GM19193 (cell line): ENCODE data around the gene TSPAN3.
A peak's percentile ranks its signal among the peaks of the same experiment; 100 is the strongest.

Experiments
- POLR2A ChIP-seq: IDR thresholded peaks from 4 replicates; pipeline ENCODE4 v1.6.1; 2011; ENCODE audit not compliant: insufficient read depth, insufficient read length; ENCODE audit errors: extremely low read depth

Gene TSPAN3

DNA sequence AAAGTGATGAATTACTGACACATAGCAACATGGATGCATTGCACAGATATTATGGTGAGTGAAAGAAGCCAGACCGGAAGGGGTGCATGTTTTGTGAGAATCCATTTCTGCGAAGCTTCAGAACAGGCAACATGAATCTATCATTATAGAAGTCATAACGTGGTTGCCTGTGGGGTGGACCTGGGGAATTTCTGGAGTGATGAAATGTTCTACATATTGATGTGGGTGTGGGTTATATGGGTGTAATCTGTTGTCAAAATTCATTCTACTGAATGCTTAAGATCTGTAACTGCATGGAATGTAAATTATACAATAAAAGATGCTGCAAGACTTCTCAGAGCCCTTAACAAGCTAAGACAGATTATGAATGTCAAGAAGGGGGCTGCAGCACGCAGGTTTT lies 25.2 kb upstream of the TSPAN3 start:
- TF ChIP-seq POLR2A, result no peak

DNA sequence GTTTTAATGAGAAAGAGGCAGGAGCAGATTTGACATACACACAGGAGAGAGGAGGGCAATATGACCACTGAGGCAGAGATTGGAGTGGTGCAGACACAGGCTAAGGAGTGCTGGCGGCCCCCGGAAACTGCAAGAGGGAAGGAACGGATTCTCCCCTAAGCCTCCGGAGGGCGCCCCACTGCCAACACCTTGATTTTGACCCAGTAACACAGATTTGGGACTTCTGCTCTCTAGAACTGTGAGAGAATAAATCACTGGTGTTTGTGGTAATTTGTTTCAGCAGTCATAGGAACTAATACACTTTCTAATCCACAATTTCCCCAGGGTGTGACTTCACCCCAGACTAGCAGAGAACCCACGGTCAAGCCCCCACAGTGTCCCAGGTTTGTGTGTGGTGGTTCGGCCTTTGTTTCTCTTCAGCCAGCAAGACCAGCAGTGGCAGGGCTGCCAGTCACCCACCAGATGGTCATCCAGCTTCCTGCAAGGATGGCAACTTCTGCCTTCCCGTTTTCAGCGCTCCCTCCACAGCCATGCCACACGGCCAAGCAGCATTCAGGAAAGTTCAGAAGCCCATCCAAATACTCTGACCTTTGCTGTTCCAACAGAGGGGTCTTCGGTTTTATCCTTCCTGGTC lies 23.6 kb upstream of the TSPAN3 start:
- TF ChIP-seq POLR2A, result no peak

DNA sequence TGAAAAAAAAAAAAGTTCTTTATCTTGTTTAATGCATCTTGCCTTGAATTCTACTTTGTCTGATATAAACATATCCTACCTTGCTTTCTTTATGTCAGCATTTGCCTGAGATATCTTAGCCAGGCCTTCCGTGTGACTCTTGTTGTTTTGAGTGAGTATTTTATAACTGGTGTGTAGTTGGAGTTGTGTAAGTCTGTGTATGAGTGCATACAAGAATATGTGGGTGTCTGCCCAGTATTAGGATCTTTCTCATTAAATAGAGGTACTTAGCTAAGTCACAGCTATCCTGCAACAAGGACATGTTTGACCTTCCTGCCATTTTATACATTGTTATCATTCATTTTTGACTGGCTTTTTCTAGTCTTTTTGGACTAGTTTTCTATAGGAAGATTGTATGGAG lies 22.5 kb upstream of the TSPAN3 start:
- TF ChIP-seq POLR2A, result no peak

DNA sequence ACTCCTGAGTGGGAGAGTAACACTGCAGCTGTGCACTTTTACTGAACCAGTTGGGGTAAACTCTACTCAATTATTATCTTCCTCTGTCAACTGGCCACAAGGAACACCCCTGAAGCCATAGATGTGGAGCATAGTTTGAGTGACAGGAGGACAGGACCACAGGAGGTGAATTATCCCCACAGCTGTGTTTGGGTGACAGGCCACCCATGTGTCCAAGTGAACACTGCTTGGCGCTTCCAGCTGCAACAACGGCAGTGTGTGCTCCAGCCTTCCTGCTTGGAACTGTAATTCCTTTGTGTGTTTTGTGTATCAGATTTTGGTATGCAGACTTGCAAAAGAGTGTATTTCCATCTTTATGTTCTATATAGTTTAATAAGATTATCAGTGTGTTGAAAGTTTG lies 20.2 kb upstream of the TSPAN3 start:
- no peak for TF ChIP-seq POLR2A

DNA sequence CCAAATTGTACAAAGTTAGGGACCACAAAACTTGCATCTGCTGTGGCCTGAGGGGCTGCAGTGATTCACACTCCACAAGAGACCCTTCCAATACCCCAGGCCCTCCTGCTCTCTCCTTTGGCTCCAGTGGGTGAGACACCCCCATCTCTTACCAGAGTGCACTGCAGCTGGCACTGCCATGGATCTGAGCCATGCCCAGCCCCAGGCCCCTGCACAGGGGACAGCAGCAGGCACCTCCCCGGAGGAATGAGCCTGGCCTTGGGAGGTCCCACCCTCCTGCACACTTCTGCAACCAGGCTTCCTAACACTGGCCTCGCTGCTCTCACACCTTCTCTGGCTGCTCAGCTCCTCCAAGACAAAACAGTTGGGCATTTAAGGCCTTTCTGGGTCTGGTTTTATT lies 16.3 kb upstream of the TSPAN3 start:
- TF ChIP-seq POLR2A, result no peak

DNA sequence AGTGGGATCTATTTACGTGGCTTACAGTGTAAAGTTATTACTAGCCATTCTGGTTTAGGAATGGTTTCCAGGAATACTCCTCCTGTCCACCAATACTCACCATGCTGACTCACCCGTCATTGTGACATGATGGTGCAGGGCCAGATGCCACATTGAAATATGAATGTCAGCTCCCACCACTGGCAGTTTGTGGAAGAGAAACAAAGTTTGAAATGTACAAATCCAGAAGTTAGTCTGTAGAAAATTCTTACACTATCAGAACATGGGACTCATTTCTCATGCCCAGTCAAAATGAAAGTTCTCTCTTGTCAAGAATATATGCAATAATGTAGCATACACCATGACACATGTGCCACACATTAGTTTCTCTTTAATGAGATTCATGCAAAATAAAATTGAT lies 14.4 kb upstream of the TSPAN3 start:
- no peak for TF ChIP-seq POLR2A

DNA sequence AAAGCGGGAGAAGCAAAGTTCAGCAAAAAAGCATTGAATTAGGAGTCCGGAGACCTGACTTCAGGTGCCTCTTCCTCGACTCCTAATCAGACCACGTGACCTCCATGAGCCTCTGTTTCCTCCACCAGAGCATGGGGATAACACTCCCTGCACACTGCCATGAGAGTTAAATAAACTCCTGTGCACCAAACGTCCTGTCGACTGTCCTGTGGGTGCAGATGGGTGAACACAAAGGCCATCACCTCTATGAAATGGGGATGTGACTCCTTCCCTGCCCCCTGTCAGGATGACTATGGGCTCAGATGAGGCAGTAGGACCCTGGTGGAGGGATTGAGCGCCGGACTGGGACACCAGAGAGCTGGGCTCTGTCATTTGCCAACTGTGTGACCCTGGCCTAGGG lies 13.5 kb upstream of the TSPAN3 start:
- no peak for TF ChIP-seq POLR2A

DNA sequence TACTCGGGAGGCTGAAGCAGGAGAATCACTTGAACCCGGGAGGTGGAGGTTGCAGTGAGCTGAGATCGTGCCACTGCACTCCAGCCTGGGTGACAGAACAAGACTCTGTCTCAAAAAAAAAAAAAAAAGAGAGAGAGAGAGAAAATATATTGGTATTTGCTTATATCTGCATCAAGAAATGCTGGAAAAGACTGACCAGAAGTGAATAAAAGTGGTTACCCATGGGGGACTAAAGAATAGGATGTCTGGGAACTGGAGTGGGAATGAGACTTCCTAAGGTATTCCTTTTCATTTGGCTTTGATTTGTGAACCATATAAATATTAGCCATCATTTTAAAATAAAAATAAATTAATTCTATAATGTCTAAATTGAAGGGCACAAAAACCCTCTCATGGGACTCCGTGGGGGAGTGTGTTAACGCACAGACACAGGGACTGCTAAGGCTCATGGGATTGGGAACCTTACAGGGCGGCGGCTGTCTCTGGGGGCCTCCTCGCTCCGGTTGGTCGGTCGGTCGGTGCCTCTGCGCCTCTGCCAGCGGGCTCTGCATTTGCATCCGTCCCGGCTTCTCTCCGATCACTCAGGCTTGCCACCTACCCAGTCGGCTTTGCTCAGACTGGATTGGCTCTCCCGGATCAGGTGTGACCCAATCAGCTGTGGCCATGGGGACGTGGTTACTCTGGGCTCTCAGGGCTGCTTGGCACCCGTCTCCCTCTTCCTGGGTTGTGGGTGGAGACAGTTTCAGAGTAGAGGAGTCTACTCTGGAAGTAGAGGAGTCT lies 12.7 kb upstream of the TSPAN3 start:
- peak; percentile 21 for TF ChIP-seq POLR2A

DNA sequence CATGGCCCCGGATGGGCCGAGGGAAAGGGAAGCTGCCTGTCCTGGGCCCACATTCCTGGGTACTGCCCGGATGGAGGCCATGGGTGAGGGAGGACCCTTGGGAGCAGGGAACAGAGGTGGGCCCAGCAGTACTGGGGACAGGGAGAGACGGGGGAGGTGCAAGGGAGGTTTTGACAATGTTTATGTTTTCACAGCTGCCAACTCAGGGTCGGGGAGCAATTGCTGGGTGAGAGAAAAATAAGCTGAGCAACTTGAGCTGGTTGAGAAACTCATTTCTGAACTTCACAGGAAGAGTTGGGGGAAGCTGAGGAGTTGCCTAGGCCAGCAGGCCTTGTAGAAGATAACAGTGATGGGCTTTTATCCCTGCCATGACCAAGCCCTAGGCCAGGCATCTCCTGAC lies 11.1 kb upstream of the TSPAN3 start:
- no peak for TF ChIP-seq POLR2A

DNA sequence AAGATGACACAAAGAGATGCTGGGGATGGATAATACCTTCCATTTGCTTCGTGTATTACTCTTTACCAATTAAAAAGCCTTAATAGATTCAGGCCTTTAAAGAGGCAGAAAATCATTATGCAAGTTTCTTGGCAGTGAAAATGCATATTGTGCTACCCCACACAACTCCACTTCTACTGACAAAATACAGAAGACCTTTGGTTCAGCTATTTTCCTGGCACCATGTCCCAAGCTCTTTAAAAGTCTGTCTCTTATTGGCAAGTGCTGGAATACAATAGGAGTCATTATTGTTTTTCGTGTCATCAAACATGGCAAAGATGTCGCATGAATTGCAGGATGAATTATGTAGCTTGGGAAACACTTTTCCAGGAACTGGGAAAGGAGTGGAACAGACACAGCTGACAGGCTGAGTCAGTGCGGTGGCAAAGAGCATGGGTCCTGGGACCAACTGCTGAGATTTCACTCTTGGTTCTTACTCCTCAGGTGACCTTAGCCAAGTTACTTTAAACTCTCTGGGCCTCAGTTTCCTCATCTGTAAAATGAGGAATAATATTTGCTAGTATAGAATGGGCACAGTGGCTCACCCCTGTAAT lies 5.5 kb upstream of the TSPAN3 start:
- TF ChIP-seq POLR2A, result no peak

DNA sequence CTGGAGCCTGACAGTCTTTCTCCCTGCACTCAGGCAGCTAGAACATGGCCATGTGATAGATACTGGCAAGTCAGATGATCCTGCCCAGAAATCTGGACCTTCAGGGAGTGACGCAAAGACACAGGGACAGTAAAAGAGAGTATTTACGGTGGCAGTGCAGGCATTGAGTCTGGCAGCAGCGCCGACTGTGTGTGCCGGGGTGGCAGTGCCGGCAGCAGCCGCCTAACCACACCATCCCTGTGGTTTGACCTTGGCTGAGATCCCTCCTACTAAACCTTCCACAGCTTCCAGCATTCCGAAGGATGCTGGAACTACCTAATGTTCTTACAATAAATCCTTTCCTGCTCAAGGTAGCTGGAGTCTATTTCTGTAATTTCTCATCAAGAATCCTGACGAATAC lies 4.6 kb upstream of the TSPAN3 start:
- TF ChIP-seq POLR2A, result no peak

DNA sequence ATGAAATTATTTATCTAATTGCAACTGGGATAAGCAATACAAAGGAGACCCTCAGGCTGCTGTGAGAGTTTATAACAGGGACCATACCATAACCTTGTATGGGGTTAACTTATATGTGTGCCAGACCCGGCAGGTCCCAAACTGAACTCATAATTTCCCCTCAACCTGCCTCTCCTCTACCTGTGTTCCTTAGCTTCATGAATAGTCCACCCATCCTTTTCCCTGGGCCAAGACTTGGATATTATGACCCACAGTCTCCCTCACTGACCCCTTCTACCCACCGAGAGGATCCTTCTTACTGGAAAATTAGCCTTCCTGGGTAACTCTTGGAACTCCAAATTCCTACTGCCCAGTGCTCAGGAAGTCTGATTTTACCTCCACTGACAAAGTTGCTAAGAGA lies 3.4 kb upstream of the TSPAN3 start:
- TF ChIP-seq POLR2A, result no peak

DNA sequence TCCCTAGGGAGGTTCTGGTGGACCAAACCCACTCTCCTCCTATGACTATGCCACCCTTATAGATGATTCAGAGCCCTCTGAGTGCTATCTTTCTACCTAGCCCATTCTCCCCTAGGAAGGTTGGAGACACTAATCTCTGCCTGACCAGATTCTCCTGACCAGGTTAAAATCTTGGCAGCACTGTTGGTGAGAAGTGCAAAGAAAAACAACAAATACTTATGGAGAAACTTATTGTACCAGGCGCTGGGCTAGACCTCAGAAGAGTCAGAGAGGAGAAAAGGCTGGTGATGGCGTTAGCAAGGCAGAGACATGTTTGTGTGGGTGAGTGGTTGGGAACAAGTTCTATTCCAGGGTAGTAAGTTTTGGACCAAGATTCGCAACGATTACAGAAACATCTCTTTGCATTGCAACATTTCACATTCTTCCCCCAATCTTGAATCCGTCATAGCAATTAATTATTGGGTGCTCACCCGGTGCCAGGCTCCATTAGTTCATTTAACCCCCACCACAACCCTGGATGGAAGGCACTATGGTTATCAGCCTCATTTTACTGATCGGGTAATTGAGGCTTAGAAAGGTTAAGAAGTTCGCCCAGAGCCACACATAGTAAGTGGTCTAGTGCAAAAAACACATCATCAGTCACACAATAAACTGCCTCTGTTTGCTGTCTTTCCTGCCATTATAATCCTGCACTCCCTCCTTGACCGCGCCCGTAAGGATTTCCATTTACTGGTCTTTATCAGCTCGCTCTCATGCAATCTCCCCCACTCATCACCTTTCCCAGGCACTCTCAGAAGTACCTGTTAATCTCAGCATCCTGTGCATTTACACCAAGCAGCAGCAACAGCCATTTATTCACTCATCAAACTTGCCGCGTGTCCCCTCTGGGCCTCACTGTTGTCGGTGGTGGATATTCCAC lies 655 bp upstream of the TSPAN3 start:
- TF ChIP-seq POLR2A, result no peak

DNA sequence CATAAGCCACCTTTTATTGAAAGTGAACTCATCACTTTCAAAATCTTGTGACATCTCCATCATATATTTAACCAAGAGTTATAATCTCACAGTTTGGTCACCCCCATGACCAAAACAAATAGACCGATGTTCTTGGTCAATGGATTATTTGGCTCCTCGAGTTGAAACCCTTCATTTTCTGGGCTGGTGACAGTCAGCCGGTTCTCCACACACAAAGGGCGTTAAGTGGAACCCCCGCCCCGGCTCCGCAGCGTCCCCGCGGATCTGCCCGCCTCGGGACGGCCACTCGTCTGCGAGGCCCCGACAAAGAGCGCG lies 772 bp downstream of the TSPAN3 start:
- no peak for TF ChIP-seq POLR2A

DNA sequence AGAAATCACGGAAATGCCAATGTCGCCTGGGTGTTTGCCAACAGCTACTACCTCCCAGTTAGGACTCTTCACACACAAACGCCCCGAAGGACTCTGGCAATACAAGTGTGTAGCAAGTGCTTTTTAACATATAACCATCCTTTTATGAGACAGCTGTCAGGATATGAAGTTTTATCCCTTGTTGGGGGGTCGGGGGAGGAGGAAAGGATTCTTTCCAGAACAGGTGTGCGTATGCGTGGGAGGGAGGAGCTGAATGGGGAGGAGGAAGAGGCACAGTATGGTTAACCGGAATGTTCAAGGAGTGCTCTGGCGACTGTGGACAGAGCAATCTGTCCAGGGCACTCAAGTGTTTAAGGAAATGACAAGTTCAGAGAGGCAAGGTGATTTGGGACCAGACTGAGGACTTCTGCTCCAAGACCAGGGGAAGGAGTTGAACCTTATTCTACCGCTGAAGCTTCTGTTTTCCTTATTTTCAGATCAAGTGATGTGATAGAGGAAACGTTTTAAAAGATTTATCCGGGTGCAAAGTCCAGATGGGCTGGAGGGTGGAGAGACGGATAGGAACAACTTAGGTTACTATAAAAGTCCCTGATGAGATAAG lies 1.3 kb downstream of the TSPAN3 start:
- no peak for TF ChIP-seq POLR2A
